Measurements from ENCODE around the gene COX6B1.

DNA sequence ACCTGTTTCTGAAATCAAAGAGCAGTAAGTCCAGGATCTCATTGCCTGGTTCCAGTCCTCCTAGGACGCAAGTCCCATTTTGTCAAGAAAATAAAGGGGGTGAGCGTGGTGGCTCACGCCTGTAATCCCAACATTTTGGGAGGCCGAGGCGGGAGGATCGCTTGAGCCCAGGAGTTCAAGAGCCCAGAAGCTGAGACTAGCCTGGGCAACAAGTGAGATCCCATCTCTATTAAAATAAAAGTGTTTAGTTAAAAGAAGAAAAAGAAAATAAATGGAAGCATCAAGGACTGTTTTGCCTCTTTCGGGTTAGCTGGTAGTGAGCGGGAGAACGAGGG lies 35.9 kb upstream of the COX6B1 start:
- TF ChIP-seq POLR2AphosphoS5 (IDR thresholded peaks at IDR 0.05) (no peak), POLR2A (IDR thresholded peaks at IDR 0.05) (no peak)

Data from breast epithelium (tissue), 3 donors.